GM10248 (cell line): ENCODE measurements around the gene PTPRN2.

Source experiments
- CTCF ChIA-PET: fragments of 300-600 bp; sonication (Branson Sonifier 250); formaldehyde crosslinking; extraction: SDS; loops from one replicate; lab custom pipeline; 2021; ENCODE audit warnings: antibody characterized with exemption; lab: Yijun Ruan, JAX
- POLR2A ChIA-PET: fragments of 350-650 bp; sonication (Branson Sonifier 250); formaldehyde crosslinking; extraction: SDS; loops from one replicate; lab custom pipeline; 2020; ENCODE audit warnings: antibody characterized with exemption; lab: Yijun Ruan, JAX
- DNase-seq: peaks from one replicate; pipeline ENCODE4 v3.0.0; 2012; ENCODE audit errors: extremely low spot score
- CTCF ChIP-seq: IDR thresholded peaks from 2 replicates; pipeline ENCODE4 v1.5.1; 2012; ENCODE audit warnings: mild to moderate bottlenecking, low read depth; ENCODE audit errors: extremely low read depth, missing control alignments, control extremely low read depth

The PTPRN2 gene

GRCh38 chr7:158003441-158004122 lies 584.0 kb downstream of the PTPRN2 start:
- ChIA-PET POLR2A (no interaction called here), CTCF (no interaction called here)
- TF ChIP-seq CTCF = no peak
- no peak for DNase-seq

- no peak for TF ChIP-seq CTCF
- ChIA-PET POLR2A (no interaction called here), CTCF (no interaction called here)
- DNase-seq = no peak
Measured at GRCh38 chr7:158002486-158003080, 585.0 kb downstream of the PTPRN2 start.

- no peak for TF ChIP-seq CTCF
- POLR2A ChIA-PET = no interaction called here
- DNase-seq = no peak
- CTCF ChIA-PET = no interaction called here
Measured at GRCh38 chr7:158001621-158002320, 585.9 kb downstream of the PTPRN2 start.

- DNase-seq = no peak
- POLR2A ChIA-PET = no interaction called here
- TF ChIP-seq CTCF = no peak
- CTCF ChIA-PET = no interaction called here
Measured at GRCh38 chr7:158001003-158001402, 586.6 kb downstream of the PTPRN2 start.

- CTCF ChIA-PET = no interaction called here
- POLR2A ChIA-PET = no interaction called here
- DNase-seq = no peak
Measured at GRCh38 chr7:158000160-158000559, 587.5 kb downstream of the PTPRN2 start.

More at GRCh38 chr7:158000160-158000559, 587.5 kb downstream of the PTPRN2 start:
- no peak for TF ChIP-seq CTCF
